Measurements from ENCODE around the gene DIAPH2. TPM values are rescaled to one million over a fixed set of nuclear protein-coding genes. Genes with fewer than 3 reads are reported as not detected.

Gene DIAPH2
- total RNA-seq, 1 experiment from 2014 or later = 10.9 TPM

GRCh38 chrX:97628807-97629596 is 944.4 kb downstream of the DIAPH2 start:
- CTCF ChIA-PET = no interaction called here
- ATAC-seq (no peak), DNase-seq (ENCODE audit: low read depth, low spot score) (no peak)
- H3K4me1 ChIP-seq (ENCODE audit: control insufficient read depth in 1 of 2, insufficient read depth in 2 of 2, low read length in 2 of 2) = no peaks in the 10 kb centered on the region
- POLR2A ChIA-PET = no interaction called here
- H3K36me3 ChIP-seq (ENCODE audit: control insufficient read depth in 1 of 2, insufficient read depth in 2 of 2, low read length in 2 of 2) = no peaks in the 10 kb centered on the region
- no peak overlapping the region for H3K4me2 ChIP-seq (ENCODE audit: low read length)
- no peaks in the 10 kb centered on the region for H3K9me3 ChIP-seq (ENCODE audit: control insufficient read depth in 1 of 2, insufficient read depth in 1 of 2, low read depth in 1 of 2, low read length in 2 of 2)
- H4K20me1 ChIP-seq (ENCODE audit: insufficient read depth) = no peaks in the 10 kb centered on the region
- intact Hi-C loops (cut with micrococcal nuclease) = no loop called here
- H3K79me2 ChIP-seq (ENCODE audit: insufficient read depth, low read length) = no peaks in the 10 kb centered on the region
- no peaks in the 10 kb centered on the region for H3K27me3 ChIP-seq (ENCODE audit: insufficient read depth, low read length)
- H2AFZ ChIP-seq (ENCODE audit: low read depth, low read length, poor library complexity, severe bottlenecking) = no peak overlapping the region
- H3K27ac ChIP-seq (ENCODE audit: low read depth, low read length) = no peak overlapping the region
- TF ChIP-seq ATF3 (IDR thresholded peaks at IDR 0.05) (no peak), SRF (IDR thresholded peaks at IDR 0.05; ENCODE audit: low read depth) (no peak), RAD21 (IDR thresholded peaks at IDR 0.05; ENCODE audit: low read depth) (no peak), CEBPB (IDR thresholded peaks at IDR 0.05; ENCODE audit: low read depth) (no peak), TCF7L2 (IDR thresholded peaks at IDR 0.05; ENCODE audit: borderline replicate concordance, extremely low read depth, insufficient read depth, insufficient read length) (no peak), ZBTB33 (IDR thresholded peaks at IDR 0.05; ENCODE audit: extremely low read depth, insufficient replicate concordance, low read length) (no peak), CBX3 (IDR thresholded peaks at IDR 0.05; ENCODE audit: low read depth) (no peak), CTCF (IDR thresholded peaks at IDR 0.05 in 2 of 3, conservative IDR thresholded peaks at IDR 0.05 in 1 of 3; ENCODE audit: borderline replicate concordance in 1 of 3, insufficient read depth in 1 of 3, low read depth in 2 of 3, low read length in 2 of 3) (no peak), ELF1 (IDR thresholded peaks at IDR 0.05; ENCODE audit: borderline replicate concordance, low read depth) (no peak)
- no peak overlapping the region for H3K9ac ChIP-seq (ENCODE audit: low read length)
- H3K4me3 ChIP-seq (replicated peaks in 1 of 2; ENCODE audit: low read depth in 1 of 2, low read length in 2 of 2) = no peak overlapping the region
- no peaks in the 10 kb centered on the region for H3K9me2 ChIP-seq (ENCODE audit: insufficient read depth)
- BruUV-seq (replicated peaks) = no TSS peak
- RAD21 ChIA-PET (ENCODE audit: low non-redundant PET in 1 of 2, low total read pairs in 2 of 2, uncharacterized antibody in 2 of 2, unreplicated experiment in 2 of 2) = no interaction called here

Data from HCT116 (cell line).